HUES48 (cell line): ENCODE data around the gene NAPEPLD.

Source experiments
- H3K27ac ChIP-seq: one replicate; pipeline ENCODE4 v1.7.0; 2013; ENCODE audit warnings: low read depth, low read length, inconsistent platforms
- H3K27me3 ChIP-seq: 2 replicates; pipeline ENCODE4 v1.6.1; 2013; ENCODE audit warnings: mild to moderate bottlenecking, low read length; ENCODE audit not compliant: control insufficient read depth, insufficient read depth
- H3K36me3 ChIP-seq: 2 replicates; pipeline ENCODE4 v1.6.1; 2013; ENCODE audit warnings: low read length; ENCODE audit not compliant: control insufficient read depth, insufficient read depth
- H3K4me1 ChIP-seq: 2 replicates; pipeline ENCODE4 v1.6.1; 2013; ENCODE audit warnings: mild to moderate bottlenecking, low read length; ENCODE audit not compliant: control insufficient read depth, insufficient read depth
- H3K4me3 ChIP-seq: 2 replicates; pipeline ENCODE4 v1.5.1; 2013; ENCODE audit warnings: mild to moderate bottlenecking, low read depth, low read length
- H3K9ac ChIP-seq: 2 replicates; pipeline ENCODE4 v1.6.1; 2013; ENCODE audit warnings: mild to moderate bottlenecking, low read depth, low read length, moderate library complexity
- H3K9me3 ChIP-seq: 2 replicates; pipeline ENCODE4 v1.6.1; 2013; ENCODE audit warnings: low read length; ENCODE audit not compliant: control insufficient read depth, insufficient read depth

NAPEPLD gene

GRCh38 chr7:103141753-103142404 lies 7.0 kb downstream of the NAPEPLD start:
- Histone ChIP-seq H3K27me3 (no peaks in the 10 kb centered on the region), H3K27ac (no peak overlapping the region), H3K36me3 (no peaks in the 10 kb centered on the region), H3K4me3 (no peak overlapping the region), H3K4me1 (0 out of 2 replicates have a peak, but pooled peaks cover 12% of the 10 kb centered on the region), H3K9ac (no peak overlapping the region), H3K9me3 (no peaks in the 10 kb centered on the region)

- Histone ChIP-seq H3K4me3 (no peak overlapping the region), H3K27ac (no peak overlapping the region), H3K9ac (no peak overlapping the region), H3K9me3 (no peaks in the 10 kb centered on the region), H3K36me3 (no peaks in the 10 kb centered on the region), H3K4me1 (peaks cover 11% of the 10 kb centered on the region; the same call in 1 of the 2 replicates), H3K27me3 (no peaks in the 10 kb centered on the region)
These were observed 8.2 kb downstream of the NAPEPLD start for GRCh38 chr7:103140685-103141084.

DNA sequence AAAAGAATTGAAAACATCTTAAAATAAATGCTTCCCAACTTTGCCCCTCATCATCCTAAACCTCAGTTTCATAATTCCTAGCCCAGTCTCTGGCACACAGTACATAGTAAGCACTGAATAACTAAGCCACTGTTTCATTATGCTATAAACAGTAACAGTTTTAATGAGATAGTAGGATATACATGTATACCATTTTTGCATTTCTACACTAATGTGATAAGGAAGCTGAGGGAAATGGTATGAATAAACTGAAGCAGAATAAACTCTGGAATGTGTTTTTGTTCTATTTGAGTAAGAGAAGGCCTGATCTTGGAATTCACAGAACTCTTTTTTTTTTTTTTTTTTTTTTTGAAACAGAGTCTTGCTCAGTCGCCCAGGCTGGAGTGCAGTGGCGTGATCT lies 8.8 kb downstream of the NAPEPLD start:
- Histone ChIP-seq H3K4me3 (no peak overlapping the region), H3K4me1 (peaks cover 17% of the 10 kb centered on the region; the same call in 1 of the 2 replicates), H3K9me3 (no peaks in the 10 kb centered on the region), H3K27me3 (no peaks in the 10 kb centered on the region), H3K27ac (no peak overlapping the region), H3K36me3 (no peaks in the 10 kb centered on the region), H3K9ac (no peak overlapping the region)

- no peaks in the 10 kb centered on the region for H3K9me3 ChIP-seq
- peaks cover 15% of the 10 kb centered on the region; the same call in 1 of the 2 replicates for H3K4me1 ChIP-seq
- H3K27ac ChIP-seq = no peak overlapping the region
- H3K9ac ChIP-seq = no peak overlapping the region
- H3K4me3 ChIP-seq = no peak overlapping the region
- no peaks in the 10 kb centered on the region for H3K36me3 ChIP-seq
- H3K27me3 ChIP-seq = no peaks in the 10 kb centered on the region
These were observed 13.9 kb downstream of the NAPEPLD start for GRCh38 chr7:103134836-103135554.

DNA sequence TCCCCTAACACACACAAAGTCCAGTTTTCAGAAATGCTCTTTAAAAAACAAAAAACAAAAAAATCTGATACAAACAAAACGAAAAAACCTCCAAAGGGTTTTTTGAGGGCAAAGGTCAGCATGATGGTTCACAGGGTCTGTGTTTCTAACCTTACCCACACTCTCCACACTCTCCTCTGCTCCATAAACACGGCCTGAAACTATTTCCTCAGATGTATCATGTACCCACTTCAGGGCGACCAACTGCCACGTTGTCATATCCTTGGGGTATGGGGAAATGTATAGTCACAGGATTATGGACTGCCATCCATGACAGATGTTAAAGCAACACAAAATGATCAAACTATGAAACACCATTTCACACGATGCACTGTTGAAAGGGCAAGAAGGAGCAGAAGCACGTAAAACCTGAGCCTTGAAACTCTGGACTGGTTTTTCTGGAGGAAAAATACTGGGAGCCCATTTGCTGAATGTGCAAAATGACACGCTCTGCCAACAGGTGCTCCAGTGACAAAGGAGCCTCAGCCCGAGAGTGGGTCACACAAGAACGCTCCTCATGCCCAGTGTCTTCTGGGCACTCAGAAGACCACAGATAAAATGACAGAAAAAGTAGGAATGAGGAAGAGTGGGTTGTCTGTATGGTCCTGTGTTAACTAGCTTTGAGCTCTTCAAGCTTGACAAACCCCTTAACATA lies 15.8 kb downstream of the NAPEPLD start:
- Histone ChIP-seq H3K9ac (no peak overlapping the region), H3K4me3 (no peak overlapping the region), H3K9me3 (no peaks in the 10 kb centered on the region), H3K27me3 (no peaks in the 10 kb centered on the region), H3K4me1 (peaks cover 15% of the 10 kb centered on the region; the same call in 1 of the 2 replicates), H3K36me3 (peaks cover 4% of the 10 kb centered on the region), H3K27ac (no peak overlapping the region)

DNA sequence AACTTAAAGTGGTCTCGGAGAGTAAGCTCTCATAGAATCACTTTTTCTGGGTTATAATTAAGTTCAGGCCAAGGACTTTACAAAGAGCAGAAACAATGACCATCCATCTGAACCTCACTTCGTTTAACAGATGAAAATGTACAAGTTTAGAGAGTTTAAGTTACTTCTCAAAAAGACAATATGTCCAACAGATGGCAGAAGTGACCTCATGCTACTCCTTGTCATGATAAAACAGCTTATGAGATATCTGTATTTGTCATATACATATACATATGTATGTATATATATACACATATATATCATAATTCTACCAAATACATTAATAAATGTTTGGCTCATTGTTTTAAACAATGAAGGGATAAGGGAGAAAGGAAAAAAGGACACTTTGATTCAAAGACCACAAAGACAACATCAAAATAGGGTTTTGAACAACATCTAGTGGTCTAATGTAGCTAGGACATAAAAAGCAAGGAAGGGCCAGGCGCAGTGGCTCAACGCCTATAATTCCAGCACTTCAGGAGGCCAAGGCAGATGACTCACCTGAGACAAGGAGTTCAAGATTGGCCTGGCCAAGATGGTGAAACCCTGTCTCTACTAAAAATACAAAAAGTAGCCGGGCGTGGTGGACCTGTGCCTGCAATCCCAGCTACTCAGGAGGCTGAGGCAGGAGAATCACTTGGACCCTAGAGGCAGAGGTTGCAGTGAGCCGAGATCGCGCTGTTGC lies 17.8 kb downstream of the NAPEPLD start:
- Histone ChIP-seq H3K9ac (no peak overlapping the region), H3K36me3 (peaks cover 17% of the 10 kb centered on the region), H3K4me1 (peaks cover 15% of the 10 kb centered on the region; the same call in 1 of the 2 replicates), H3K9me3 (no peaks in the 10 kb centered on the region), H3K4me3 (no peak overlapping the region), H3K27ac (no peak overlapping the region), H3K27me3 (no peaks in the 10 kb centered on the region)

- H3K27ac ChIP-seq = no peak overlapping the region
- peaks cover 19% of the 10 kb centered on the region for H3K36me3 ChIP-seq
- H3K9me3 ChIP-seq = no peaks in the 10 kb centered on the region
- H3K4me1 ChIP-seq = peaks cover 3% of the 10 kb centered on the region; the same call in 1 of the 2 replicates
- H3K27me3 ChIP-seq = no peaks in the 10 kb centered on the region
- no peak overlapping the region for H3K4me3 ChIP-seq
- no peak overlapping the region for H3K9ac ChIP-seq
These were observed 19.0 kb downstream of the NAPEPLD start for GRCh38 chr7:103129702-103130549.

GRCh38 chr7:103127006-103127405 lies 21.9 kb downstream of the NAPEPLD start:
- H3K9me3 ChIP-seq = no peaks in the 10 kb centered on the region
- no peaks in the 10 kb centered on the region for H3K4me1 ChIP-seq
- peaks cover 24% of the 10 kb centered on the region for H3K36me3 ChIP-seq

DNA sequence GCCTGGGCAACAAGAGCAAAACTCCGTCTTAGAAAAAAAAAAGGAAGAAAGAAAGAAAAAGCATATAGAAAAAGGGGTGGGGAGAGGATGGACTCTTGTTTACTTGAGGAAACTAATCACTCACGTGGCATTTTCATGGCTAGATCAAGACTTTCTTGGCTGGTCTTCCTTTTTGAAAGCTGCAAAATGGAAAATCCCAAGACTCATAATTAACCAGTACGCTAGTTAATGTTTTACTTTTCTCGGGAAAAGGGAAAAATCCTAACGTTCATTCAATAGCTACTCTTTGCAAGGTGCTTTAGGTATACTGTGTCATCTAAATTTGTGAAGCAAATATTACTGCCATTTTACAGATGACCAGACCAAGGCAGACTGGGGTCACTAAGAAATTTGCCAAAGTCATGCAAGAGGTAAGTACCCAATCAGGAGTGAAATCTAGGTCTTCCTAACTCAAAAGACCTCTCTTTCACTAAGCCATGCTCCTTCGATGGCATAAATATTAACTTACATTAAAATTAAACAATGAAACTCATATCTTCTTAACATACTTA lies 24.4 kb downstream of the NAPEPLD start:
- peaks cover 36% of the 10 kb centered on the region for H3K36me3 ChIP-seq

More at GRCh38 chr7:103127006-103127405, 21.9 kb downstream of the NAPEPLD start:
- Histone ChIP-seq H3K9ac (no peak overlapping the region), H3K27ac (no peak overlapping the region), H3K4me3 (no peak overlapping the region), H3K27me3 (no peaks in the 10 kb centered on the region)

GRCh38 chr7:103123529-103123928 lies 25.4 kb downstream of the NAPEPLD start:
- Histone ChIP-seq H3K4me1 (no peaks in the 10 kb centered on the region), H3K27me3 (no peaks in the 10 kb centered on the region), H3K9me3 (no peaks in the 10 kb centered on the region), H3K9ac (no peak overlapping the region), H3K27ac (no peak overlapping the region), H3K36me3 (peaks cover 42% of the 10 kb centered on the region), H3K4me3 (no peak overlapping the region)

More for the DNA sequence above, 24.4 kb downstream of the NAPEPLD start:
- H3K9ac ChIP-seq = no peak overlapping the region
- H3K4me3 ChIP-seq = no peak overlapping the region
- H3K27ac ChIP-seq = no peak overlapping the region
- no peaks in the 10 kb centered on the region for H3K27me3 ChIP-seq
- H3K9me3 ChIP-seq = no peaks in the 10 kb centered on the region
- no peaks in the 10 kb centered on the region for H3K4me1 ChIP-seq
